Activated CD8-positive, alpha-beta memory T cell treated with anti-CD3 and anti-CD28 coated beads, Interleukin-2, amount 50 U/mL, for 24 hours (primary cell): ENCODE results near the gene TMEM175.
"Not testable (repeated sequence)": the region's sequence is repeated elsewhere in the genome, so short reads cannot be mapped to it uniquely, and the experiment has no call there.

ENCODE experiments used
- DNase-seq: peaks from one replicate; pipeline ENCODE4 v3.0.0-alpha.2; 2020; ENCODE audit errors: extremely low read depth

The TMEM175 gene

DNA sequence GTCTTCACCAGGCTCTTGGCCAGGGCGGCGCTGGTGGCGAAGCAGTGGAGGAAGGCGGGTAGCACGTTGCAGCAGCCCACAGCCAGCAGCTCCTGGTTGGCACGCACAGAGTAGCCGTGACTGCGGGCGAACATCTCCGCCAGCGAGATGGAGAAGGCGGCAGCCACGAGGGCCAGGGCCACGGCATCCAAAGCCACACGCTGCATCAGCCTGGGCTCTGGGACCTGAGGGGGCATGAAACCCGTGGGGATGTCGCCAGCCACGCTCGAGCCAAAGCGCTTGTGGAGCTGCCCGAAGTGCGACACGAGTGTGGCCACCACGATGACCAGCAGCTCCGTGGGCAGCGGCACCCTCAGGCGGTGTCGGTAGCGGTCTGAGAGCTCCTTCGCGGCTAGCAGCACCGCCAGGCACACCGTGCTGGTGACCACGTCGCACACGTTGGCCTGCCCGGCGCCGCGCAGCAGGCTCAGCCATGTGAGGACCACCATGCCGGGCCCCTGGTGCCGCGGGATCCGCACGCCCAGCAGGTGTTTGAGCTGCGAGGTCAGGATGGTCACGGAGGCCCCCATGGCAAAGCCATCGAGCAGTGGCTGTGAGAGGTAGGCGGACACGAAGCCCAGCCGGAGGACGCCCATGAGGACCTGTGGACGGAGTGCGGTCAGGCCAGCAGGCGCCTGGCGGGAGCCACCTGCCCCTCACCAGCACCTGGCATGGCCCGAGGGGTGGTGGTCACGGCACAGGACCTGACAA is 57.6 kb downstream of the TMEM175 start:
- no peak for DNase-seq

- no peak for DNase-seq
Observed at GRCh38 chr4:990746-991367, 58.6 kb downstream of the TMEM175 start.

- DNase-seq: no peak
Observed at GRCh38 chr4:991451-992296, 59.4 kb downstream of the TMEM175 start.

DNA sequence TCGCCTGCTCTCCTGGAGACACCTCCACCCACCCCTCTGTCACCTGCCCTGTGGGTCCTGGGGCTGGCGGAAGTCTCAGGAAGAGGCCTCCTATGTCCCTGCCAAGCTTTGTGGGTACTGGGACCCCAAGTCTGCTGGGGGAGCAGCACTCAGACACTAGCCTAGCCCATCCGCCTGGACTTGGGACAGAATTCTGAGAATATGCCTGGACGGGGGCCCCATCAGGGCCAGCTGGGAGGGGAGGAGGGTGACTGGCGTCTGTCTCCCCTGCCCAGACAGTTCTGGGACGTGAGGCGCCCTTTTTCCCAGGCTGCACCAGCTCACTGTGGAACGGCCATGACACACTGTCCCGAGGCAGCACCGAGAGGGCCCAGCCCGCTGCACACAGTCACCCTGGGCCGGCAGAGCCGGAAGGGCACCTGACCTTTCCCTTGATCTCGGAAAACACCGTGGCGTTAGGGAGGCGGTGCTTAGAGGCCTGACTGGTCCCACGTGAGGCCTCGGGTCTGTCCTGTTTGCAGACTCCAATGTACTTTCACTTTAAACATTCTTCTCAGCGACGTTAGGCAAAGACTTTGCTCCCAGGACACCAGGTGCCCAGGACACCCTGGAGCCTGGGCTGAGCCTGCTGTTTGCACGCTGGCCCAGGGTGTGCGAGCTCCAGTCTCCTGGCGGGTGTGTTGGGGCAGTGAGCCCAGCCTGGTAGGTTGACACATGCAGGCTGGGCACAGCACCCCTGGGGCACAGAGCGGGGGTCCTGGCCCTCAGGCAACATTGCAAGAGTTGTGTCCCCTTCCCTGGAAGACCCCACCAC is 60.2 kb downstream of the TMEM175 start:
- DNase-seq: no peak

GRCh38 chr4:993111-994029 is 61.1 kb downstream of the TMEM175 start, which contains the start of gene SLC26A1:
Gene SLC26A1, minus strand, starts transcription at chr4:993404. Its CDS starts 1,701 bp downstream, at chr4:991703.
- DNase-seq: no peak

DNA sequence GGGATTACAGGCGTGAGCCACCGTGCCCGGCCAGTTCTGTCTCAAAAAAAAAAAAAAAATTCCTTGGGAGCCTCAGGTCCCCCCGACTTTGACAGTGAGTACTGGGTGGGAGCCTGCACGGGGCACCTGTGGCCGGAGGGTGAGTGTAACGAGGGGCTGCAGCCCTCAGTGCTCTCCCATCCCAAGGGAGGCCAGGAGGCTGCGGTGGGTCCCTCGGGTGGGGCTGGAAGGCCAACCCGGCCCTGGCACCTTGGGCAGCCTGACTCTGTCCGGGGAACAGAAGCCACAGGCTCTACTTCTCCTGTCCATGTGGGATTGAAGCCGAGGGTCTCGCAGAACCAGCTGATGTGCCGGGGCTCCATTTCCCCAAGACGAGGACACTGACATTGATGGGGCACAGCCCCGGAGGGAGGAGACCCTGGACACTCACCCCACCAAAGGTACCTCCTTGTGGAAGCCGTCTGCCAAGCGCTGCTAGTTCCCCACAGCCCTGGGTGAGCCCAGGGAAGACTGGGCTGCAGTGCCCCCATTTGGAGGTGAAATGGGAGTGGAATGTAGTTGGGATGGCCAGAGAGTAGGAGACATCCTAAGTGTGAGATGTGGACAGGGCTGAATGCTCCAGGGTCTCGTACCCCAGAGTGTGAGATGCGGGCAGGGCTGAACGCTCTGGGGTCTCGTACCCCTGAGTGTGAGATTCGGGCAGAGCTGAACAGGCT is 63.2 kb downstream of the TMEM175 start:
- no peak for DNase-seq

- no peak for DNase-seq
Observed at GRCh38 chr4:996030-996996, 64.1 kb downstream of the TMEM175 start.

DNA sequence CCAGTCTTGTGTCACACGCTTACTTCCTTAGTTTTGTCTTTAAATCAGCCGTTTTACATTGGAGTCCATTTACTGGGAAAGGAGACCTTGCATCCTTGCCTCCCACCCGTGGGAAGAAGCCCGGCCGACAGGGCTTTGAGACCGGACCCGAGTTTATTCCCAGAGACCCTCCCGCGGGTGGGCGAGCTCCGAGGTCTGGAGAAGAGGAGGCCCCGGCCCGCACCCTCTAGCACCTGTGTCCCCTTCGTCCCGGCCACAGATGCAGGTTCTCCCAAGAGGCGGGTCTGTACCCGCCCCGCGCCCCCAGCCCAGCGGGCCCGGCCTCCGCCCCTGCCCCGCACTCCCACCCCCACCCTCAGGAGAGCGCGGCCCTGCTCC is 64.7 kb downstream of the TMEM175 start:
- DNase-seq: no peak

- DNase-seq: no peak
Observed at GRCh38 chr4:997375-998071, 65.3 kb downstream of the TMEM175 start.

- no peak for DNase-seq
Observed at GRCh38 chr4:998096-998691, 65.9 kb downstream of the TMEM175 start.

- not testable (repeated sequence) for DNase-seq
Observed at GRCh38 chr4:999240-999863, 67.1 kb downstream of the TMEM175 start.

GRCh38 chr4:999882-1000425 is 67.7 kb downstream of the TMEM175 start:
- DNase-seq: no peak

- DNase-seq: no peak
Observed at GRCh38 chr4:1000686-1001260, 68.5 kb downstream of the TMEM175 start.

- no peak for DNase-seq
Observed at GRCh38 chr4:1001561-1002130, 69.4 kb downstream of the TMEM175 start.

DNA sequence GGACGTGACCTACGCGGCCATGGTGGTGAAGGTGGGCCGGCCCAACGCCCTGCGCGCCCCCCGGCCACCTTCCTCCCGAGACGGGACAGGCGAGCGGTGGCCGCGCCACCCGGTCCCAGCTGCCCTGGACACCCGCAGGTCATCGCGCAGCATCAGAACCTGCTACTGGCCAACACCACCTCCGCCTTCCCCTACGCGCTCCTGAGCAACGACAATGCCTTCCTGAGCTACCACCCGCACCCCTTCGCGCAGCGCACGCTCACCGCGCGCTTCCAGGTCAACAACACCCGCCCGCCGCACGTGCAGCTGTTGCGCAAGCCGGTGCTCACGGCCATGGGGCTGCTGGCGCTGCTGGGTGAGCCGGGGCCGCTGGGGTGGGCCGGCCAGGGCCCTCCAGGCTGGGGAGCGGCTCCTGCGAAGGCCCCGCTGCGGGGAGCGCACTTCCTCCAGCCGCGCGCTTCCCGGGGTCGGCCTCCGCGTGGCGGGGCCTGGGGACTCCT is 69.9 kb downstream of the TMEM175 start:
- no peak for DNase-seq

- DNase-seq: no peak
Observed at GRCh38 chr4:1002631-1003251, 70.5 kb downstream of the TMEM175 start.
